Measurements from ENCODE around the gene DENND1A. TPM values are rescaled to one million over a fixed set of nuclear protein-coding genes. Genes with fewer than 3 reads are reported as not detected.

Gene DENND1A
- total RNA-seq, 4 donors from 2014 or later = 20.9 to 33.6 (median 23.7) TPM

DNA sequence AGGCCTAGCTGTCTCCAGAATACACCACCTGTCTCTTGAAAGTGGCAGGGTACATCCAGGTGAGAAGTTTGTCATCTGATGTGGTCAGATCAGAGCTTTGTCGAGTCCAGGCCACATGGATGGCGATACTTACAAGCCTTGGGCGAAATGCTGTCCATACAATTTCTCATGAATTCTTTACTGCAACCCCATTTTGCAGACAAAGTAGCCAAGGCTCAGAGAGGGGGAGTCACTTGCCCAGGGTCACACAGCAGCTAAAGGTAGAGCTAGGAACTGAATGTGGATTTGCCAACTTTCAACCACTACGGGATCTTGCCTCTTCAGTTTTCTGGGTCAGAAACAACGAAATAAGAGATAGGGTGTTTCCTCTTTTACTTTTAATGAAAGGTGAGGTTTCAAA, 538.7 kb downstream of the DENND1A start:
- no peak for TF ChIP-seq POLR2A (IDR thresholded peaks at IDR 0.05)
- no peak for TF ChIP-seq POLR2AphosphoS5 (IDR thresholded peaks at IDR 0.05)
- no peak for TF ChIP-seq EP300 (IDR thresholded peaks at IDR 0.05)
- no peak for TF ChIP-seq CTCF (IDR thresholded peaks at IDR 0.05)
- ATAC-seq = no peak
- WGBS, 2 donors (ENCODE audit: low coverage in 1 of 2) = 92 to 100% methylated on average over 2 to 5 of the region's 5 CpGs
- Histone ChIP-seq H3K4me1 (no peaks in the 10 kb centered on the region), H3K27me3 (no peaks in the 10 kb centered on the region), H3K36me3 (peaks cover 0 to 4% of the 10 kb centered on the region in 2 donors), H3K27ac (no peak overlapping the region), H3K4me3 (no peak overlapping the region), H3K9me3 (peaks cover 0 to 5% (median 0%) of the 10 kb centered on the region in 3 donors)

GRCh38 chr9:123390337-123391135, 539.4 kb downstream of the DENND1A start:
- no peak overlapping the region for H3K27ac ChIP-seq
- TF ChIP-seq POLR2A (IDR thresholded peaks at IDR 0.05) (no peak), CTCF (IDR thresholded peaks at IDR 0.05) (no peak), EP300 (IDR thresholded peaks at IDR 0.05) (no peak)
- no peaks in the 10 kb centered on the region for H3K4me1 ChIP-seq
- no peaks in the 10 kb centered on the region for H3K27me3 ChIP-seq
- peaks cover 0 to 5% (median 0%) of the 10 kb centered on the region in 3 donors for H3K9me3 ChIP-seq
- no peak for ATAC-seq
- WGBS, 2 donors (ENCODE audit: low coverage in 1 of 2) = 84 to 100% methylated on average over 2 to 10 of the region's 23 CpGs
- no peak overlapping the region for H3K4me3 ChIP-seq
- H3K36me3 ChIP-seq = peaks cover 0 to 4% of the 10 kb centered on the region in 2 donors

DNA sequence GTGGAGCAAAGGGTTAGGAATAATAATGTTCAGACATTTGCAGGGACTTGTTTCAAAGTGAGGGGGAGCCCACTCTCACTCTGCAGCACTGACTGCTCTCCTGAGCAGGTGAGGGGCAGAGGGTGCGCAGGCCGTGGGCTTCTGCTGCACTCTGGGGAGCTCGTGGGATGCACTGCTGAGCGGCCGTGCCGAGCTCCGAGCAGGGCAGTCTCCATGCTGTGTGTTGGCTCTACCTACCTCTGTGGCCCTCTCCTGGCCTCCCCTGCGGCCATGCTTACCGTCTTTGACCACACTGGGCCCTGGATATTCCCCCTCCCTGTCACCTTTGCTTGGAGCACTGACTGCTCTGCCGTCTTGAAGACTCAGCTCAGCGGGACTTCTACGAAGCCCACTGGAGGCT, 540.2 kb downstream of the DENND1A start:
- 72% methylated on average over 11 of the region's 12 CpGs; no CpG with 5 or more reads in 1 of the 2 donors for WGBS, 2 donors (ENCODE audit: low coverage in 1 of 2)
- Histone ChIP-seq H3K4me3 (no peak overlapping the region), H3K4me1 (no peaks in the 10 kb centered on the region), H3K9me3 (peaks cover 0 to 5% (median 0%) of the 10 kb centered on the region in 3 donors), H3K27me3 (no peaks in the 10 kb centered on the region), H3K27ac (no peak overlapping the region), H3K36me3 (peaks cover 0 to 4% of the 10 kb centered on the region in 2 donors)
- TF ChIP-seq EP300 (IDR thresholded peaks at IDR 0.05) (no peak), POLR2AphosphoS5 (IDR thresholded peaks at IDR 0.05) (no peak), CTCF (IDR thresholded peaks at IDR 0.05) (no peak), POLR2A (IDR thresholded peaks at IDR 0.05) (no peak)
- ATAC-seq = no peak

- Histone ChIP-seq H3K27ac (no peak overlapping the region), H3K27me3 (no peaks in the 10 kb centered on the region), H3K36me3 (peaks cover 0 to 10% of the 10 kb centered on the region in 2 donors), H3K4me1 (no peaks in the 10 kb centered on the region), H3K9me3 (peaks cover 0 to 5% (median 0%) of the 10 kb centered on the region in 3 donors), H3K4me3 (no peak overlapping the region)
- TF ChIP-seq POLR2A (IDR thresholded peaks at IDR 0.05) (no peak), CTCF (IDR thresholded peaks at IDR 0.05) (no peak), EP300 (IDR thresholded peaks at IDR 0.05) (no peak), POLR2AphosphoS5 (IDR thresholded peaks at IDR 0.05) (no peak)
- no peak for ATAC-seq
- WGBS, 2 donors (ENCODE audit: low coverage in 1 of 2) = 63% methylated on average over 6 of the region's 10 CpGs; no CpG with 5 or more reads in 1 of the 2 donors
These were observed 540.9 kb downstream of the DENND1A start for GRCh38 chr9:123389070-123389469.

DNA sequence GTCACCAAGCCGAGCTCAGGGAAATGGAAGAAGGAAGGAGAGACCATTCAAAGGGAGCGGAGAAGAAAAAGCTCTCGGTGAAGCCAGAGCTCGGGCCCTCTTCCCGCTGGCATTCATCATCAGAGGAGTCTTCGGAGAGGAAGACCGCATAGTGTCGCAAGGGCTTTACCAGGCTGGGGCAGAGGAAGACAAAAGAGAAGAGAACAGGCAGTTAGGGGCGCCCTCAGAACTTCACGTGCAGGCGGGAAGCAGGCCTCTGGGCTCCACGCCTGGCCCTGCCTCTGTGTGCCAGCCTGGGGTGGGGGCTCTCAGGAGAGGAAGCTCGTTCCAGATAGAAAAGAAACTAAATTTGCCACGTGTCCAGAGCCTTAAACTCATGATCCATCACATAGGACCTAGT, 542.2 kb downstream of the DENND1A start:
- no peak for ATAC-seq
- H3K4me3 ChIP-seq = no peak overlapping the region
- no peak overlapping the region for H3K27ac ChIP-seq
- no peaks in the 10 kb centered on the region for H3K9me3 ChIP-seq
- TF ChIP-seq EP300 (IDR thresholded peaks at IDR 0.05) (no peak), POLR2A (IDR thresholded peaks at IDR 0.05) (no peak), POLR2AphosphoS5 (IDR thresholded peaks at IDR 0.05) (no peak), CTCF (IDR thresholded peaks at IDR 0.05) (no peak)
- no peaks in the 10 kb centered on the region for H3K27me3 ChIP-seq
- WGBS, 2 donors (ENCODE audit: low coverage in 1 of 2) = 59 to 79% methylated on average over 7 to 12 of the region's 14 CpGs
- peaks cover 0 to 24% of the 10 kb centered on the region in 2 donors for H3K36me3 ChIP-seq
- H3K4me1 ChIP-seq = no peaks in the 10 kb centered on the region
